DND-41 (cell line): ENCODE measurements around the gene YPEL5.

Experiments
- ATAC-seq: fragments of 200-7000 bp; cut with Tn5 transposase; 3 replicates; pipeline ENCODE4 v1.9.1; 2021; ENCODE audit warnings: low read depth; ENCODE audit not compliant: insufficient read depth
- DNase-seq: peaks from one replicate; pipeline ENCODE4 v3.0.0-alpha.2; 2020
- H2AFZ ChIP-seq: 2 replicates; pipeline ENCODE4 v1.6.0; 2012; ENCODE audit warnings: low read depth, low read length
- H3K27ac ChIP-seq: 2 replicates; pipeline ENCODE4 v1.5.1; 2012; ENCODE audit warnings: low read length, inconsistent platforms
- H3K27me3 ChIP-seq: fragments of 200-600 bp; sonication (generic); 2 replicates; pipeline ENCODE4 v1.6.0; 2012; ENCODE audit warnings: low read length, mild to moderate bottlenecking, inconsistent platforms; ENCODE audit not compliant: insufficient read depth, poor library complexity
- H3K36me3 ChIP-seq: 2 replicates; pipeline ENCODE4 v1.5.1; 2012; ENCODE audit warnings: low read length, inconsistent platforms; ENCODE audit not compliant: insufficient read depth
- H3K4me1 ChIP-seq: 2 replicates; pipeline ENCODE4 v1.5.1; 2012; ENCODE audit warnings: mild to moderate bottlenecking, low read length; ENCODE audit not compliant: insufficient read depth
- H3K4me2 ChIP-seq: 2 replicates; pipeline ENCODE4 v1.6.0; 2012; ENCODE audit warnings: mild to moderate bottlenecking, moderate library complexity, low read length, inconsistent platforms; ENCODE audit not compliant: insufficient read depth
- H3K4me3 ChIP-seq, 2 experiments: fragments of 200-600 bp in 1 of 2; shearing (Covaris generic) in 1 of 2; 2 replicates each; pipeline ENCODE4 v1.5.1; 2012 to 2016; ENCODE audit warnings: inconsistent platforms in 2 of 2, low read length in 2 of 2, mild to moderate bottlenecking in 2 of 2, low read depth in 1 of 2, moderate library complexity in 1 of 2
- H3K79me2 ChIP-seq: 2 replicates; pipeline ENCODE4 v1.6.0; 2012; ENCODE audit warnings: low read length, inconsistent platforms; ENCODE audit not compliant: insufficient read depth
- H3K9ac ChIP-seq: 2 replicates; pipeline ENCODE4 v1.6.0; 2012; ENCODE audit warnings: low read depth, mild to moderate bottlenecking, inconsistent platforms, low read length, moderate library complexity
- H3K9me3 ChIP-seq: 2 replicates; pipeline ENCODE4 v1.5.1; 2012; ENCODE audit warnings: low read length, moderate library complexity, mild to moderate bottlenecking, inconsistent platforms; ENCODE audit not compliant: insufficient read depth, severe bottlenecking
- H4K20me1 ChIP-seq: 2 replicates; pipeline ENCODE4 v1.6.0; 2012; ENCODE audit warnings: low read length; ENCODE audit not compliant: insufficient read depth
- CTCF ChIP-seq: IDR thresholded peaks from 2 replicates; pipeline ENCODE4 v1.5.1; 2012; ENCODE audit warnings: borderline replicate concordance, low read length, moderate library complexity, mild to moderate bottlenecking; ENCODE audit not compliant: poor library complexity, severe bottlenecking; ENCODE audit errors: extremely low read depth
- EZH2 ChIP-seq: IDR thresholded peaks from 3 replicates; pipeline ENCODE4 v1.6.1; 2012; ENCODE audit warnings: borderline replicate concordance, low read depth, mild to moderate bottlenecking, moderate library complexity, low read length, inconsistent platforms; ENCODE audit not compliant: severe bottlenecking

YPEL5 gene

GRCh38 chr2:30181176-30181575 is 34.4 kb downstream of the YPEL5 start:
- no peak overlapping the region for H3K27ac ChIP-seq
- H3K4me1 ChIP-seq, result no peaks in the 10 kb centered on the region
- no peak overlapping the region for H3K4me3 ChIP-seq
- no peaks in the 10 kb centered on the region for H3K79me2 ChIP-seq
- H3K9me3 ChIP-seq, result no peaks in the 10 kb centered on the region
- DNase-seq (no peak), ATAC-seq (no peak)
- H3K27me3 ChIP-seq, result no peaks in the 10 kb centered on the region
- H2AFZ ChIP-seq, result no peak overlapping the region
- H3K9ac ChIP-seq, result no peak overlapping the region
- no peak overlapping the region for H3K4me2 ChIP-seq
- no peaks in the 10 kb centered on the region for H3K36me3 ChIP-seq
- no peaks in the 10 kb centered on the region for H4K20me1 ChIP-seq
- TF ChIP-seq EZH2, result no peak
- no peak for TF ChIP-seq CTCF

- DNase-seq (no peak), ATAC-seq (no peak)
- TF ChIP-seq EZH2 (no peak), CTCF (no peak)
- no peak overlapping the region for H3K4me2 ChIP-seq
- H3K9ac ChIP-seq, result no peak overlapping the region
- H3K4me3 ChIP-seq, result no peak overlapping the region
- H3K27me3 ChIP-seq, result no peaks in the 10 kb centered on the region
- H3K9me3 ChIP-seq, result no peaks in the 10 kb centered on the region
- H3K27ac ChIP-seq, result no peak overlapping the region
- H4K20me1 ChIP-seq, result no peaks in the 10 kb centered on the region
- no peaks in the 10 kb centered on the region for H3K79me2 ChIP-seq
- no peak overlapping the region for H2AFZ ChIP-seq
- H3K36me3 ChIP-seq, result no peaks in the 10 kb centered on the region
- H3K4me1 ChIP-seq, result no peaks in the 10 kb centered on the region
Measured at GRCh38 chr2:30184035-30184434, 37.2 kb downstream of the YPEL5 start.

- no peak for DNase-seq
- Histone ChIP-seq H3K9me3 (no peaks in the 10 kb centered on the region), H3K4me1 (no peaks in the 10 kb centered on the region), H3K27me3 (no peaks in the 10 kb centered on the region), H3K4me3 (no peak overlapping the region), H3K9ac (no peak overlapping the region), H3K27ac (no peak overlapping the region), H3K4me2 (no peak overlapping the region), H3K36me3 (no peaks in the 10 kb centered on the region), H3K79me2 (no peaks in the 10 kb centered on the region), H4K20me1 (no peaks in the 10 kb centered on the region), H2AFZ (no peak overlapping the region)
- ATAC-seq, result no peak
- TF ChIP-seq CTCF (no peak), EZH2 (no peak)
Measured at GRCh38 chr2:30185178-30185577, 38.4 kb downstream of the YPEL5 start.

- no peaks in the 10 kb centered on the region for H4K20me1 ChIP-seq
- H3K9ac ChIP-seq, result no peak overlapping the region
- ATAC-seq, result no peak
Measured at GRCh38 chr2:30188292-30188691, 41.5 kb downstream of the YPEL5 start.

More at GRCh38 chr2:30188292-30188691, 41.5 kb downstream of the YPEL5 start:
- no peaks in the 10 kb centered on the region for H3K9me3 ChIP-seq
- H3K4me1 ChIP-seq, result no peaks in the 10 kb centered on the region
- H3K4me2 ChIP-seq, result no peak overlapping the region
- H3K36me3 ChIP-seq, result no peaks in the 10 kb centered on the region
- H2AFZ ChIP-seq, result no peak overlapping the region
- DNase-seq, result no peak
- H3K27me3 ChIP-seq, result no peaks in the 10 kb centered on the region
- no peak overlapping the region for H3K27ac ChIP-seq
- no peaks in the 10 kb centered on the region for H3K79me2 ChIP-seq
- no peak overlapping the region for H3K4me3 ChIP-seq
- TF ChIP-seq EZH2 (no peak), CTCF (no peak)
